CD4-positive, CD25-positive, alpha-beta regulatory T cell (primary cell): ENCODE results near the gene IGSF6. TPM values are rescaled to one million over a fixed set of nuclear protein-coding genes. Genes with fewer than 3 reads are reported as not detected.

Experiments
- ATAC-seq, 2 donors: fragments of 150-1000 bp; cut with Tn5 transposase; one replicate each; pipeline ENCODE4 v1.10.0; 2021; ENCODE audit warnings: low read depth in 2 of 2, moderate number of reproducible peaks in 2 of 2, moderate library complexity in 1 of 2
- DNase-seq, 3 donors: peaks; one replicate each; pipeline versions ENCODE4 v3.0.0 to v3.0.0-alpha.2; 2012 to 2022; ENCODE audit warnings: mixed read lengths in 1 of 3
- H3K27ac ChIP-seq: one replicate; pipeline ENCODE4 v1.7.0; 2013; ENCODE audit warnings: mild to moderate bottlenecking, low read length; ENCODE audit not compliant: insufficient read depth, poor library complexity, severe bottlenecking
- H3K27me3 ChIP-seq: one replicate; pipeline ENCODE4 v1.7.0; 2013; ENCODE audit warnings: low read length; ENCODE audit not compliant: control insufficient read depth, insufficient read depth
- H3K36me3 ChIP-seq: one replicate; pipeline ENCODE4 v1.7.0; 2013; ENCODE audit warnings: mild to moderate bottlenecking, low read length, moderate library complexity; ENCODE audit not compliant: control insufficient read depth, insufficient read depth
- H3K4me1 ChIP-seq: 2 replicates; pipeline ENCODE4 v1.7.0; 2013; ENCODE audit warnings: mild to moderate bottlenecking, low read length; ENCODE audit not compliant: insufficient read depth, control insufficient read depth, poor library complexity, severe bottlenecking
- H3K4me3 ChIP-seq: one replicate; pipeline ENCODE4 v1.7.0; 2013; ENCODE audit warnings: low read depth, mild to moderate bottlenecking, low read length, moderate library complexity
- H3K9me3 ChIP-seq, 2 experiments: 1 replicate in 1 of 2; 2 replicates in 1 of 2; pipeline ENCODE4 v1.7.0; 2013; ENCODE audit warnings: low read length in 2 of 2, mild to moderate bottlenecking in 1 of 2, moderate library complexity in 1 of 2; ENCODE audit not compliant: control insufficient read depth in 2 of 2
- H3K27ac Mint-ChIP-seq, 3 donors: one replicate each; pipeline ENCODE4 v1.8.0; 2020 to 2022; ENCODE audit warnings: mild to moderate bottlenecking in 3 of 3, mixed read lengths in 3 of 3, moderate library complexity in 2 of 3
- H3K27me3 Mint-ChIP-seq: one replicate; pipeline ENCODE4 v1.8.0; 2022; ENCODE audit warnings: mild to moderate bottlenecking, mixed read lengths
- H3K36me3 Mint-ChIP-seq: one replicate; pipeline ENCODE4 v1.8.0; 2020; ENCODE audit warnings: mixed read lengths
- H3K4me1 Mint-ChIP-seq, 4 donors: one replicate each; pipeline ENCODE4 v1.8.0; 2020 to 2022; ENCODE audit warnings: mixed read lengths in 4 of 4, mild to moderate bottlenecking in 1 of 4
- H3K4me3 Mint-ChIP-seq, 4 donors: one replicate each; pipeline ENCODE4 v1.8.0; 2020 to 2022; ENCODE audit warnings: mild to moderate bottlenecking in 4 of 4, mixed read lengths in 4 of 4, moderate library complexity in 3 of 4
- H3K9me3 Mint-ChIP-seq, 7 donors: one replicate each; pipeline ENCODE4 v1.8.0; 2020 to 2022; ENCODE audit warnings: mixed read lengths in 7 of 7, mild to moderate bottlenecking in 3 of 7, moderate library complexity in 2 of 7
- polyA plus RNA-seq, 4 donors: library from polyadenylated mRNA; unstranded; fragments of 300-500 nt; fragmentation: Illumina TruSeq; gene quantifications; one replicate each; pipeline ENCODE4 v1.2.3, GENCODE V29; 2021
- total RNA-seq: library from RNA; stranded (reverse); gene quantifications from one replicate; pipeline ENCODE4 v1.2.3, GENCODE V29; 2022

Gene IGSF6
- total and polyA plus RNA-seq, 5 donors from 2014 or later, result 0.13 to 1.1 (median 0.20) TPM

DNA sequence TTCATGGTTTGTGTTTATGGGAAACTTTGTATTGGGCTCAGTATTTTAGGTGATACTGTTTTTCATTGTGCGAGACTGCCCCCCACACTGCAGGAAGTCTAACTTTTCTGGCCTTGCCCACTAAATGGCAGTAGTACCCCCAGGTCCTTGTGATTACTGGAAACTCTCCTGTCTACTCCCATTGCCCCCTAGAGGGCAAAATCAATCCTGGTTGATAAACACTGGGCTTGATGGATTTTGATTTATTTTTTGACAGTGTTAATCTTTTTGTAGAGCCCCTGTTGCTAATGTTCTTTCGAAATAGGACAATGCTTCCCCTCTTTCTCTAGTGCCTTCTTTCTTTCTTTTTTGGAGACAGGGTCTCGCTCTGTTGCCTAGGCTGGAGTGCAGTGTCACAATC lies 37.5 kb downstream of the IGSF6 start:
- Mint-ChIP-seq H3K4me3 (no peak overlapping the region), H3K36me3 (peaks cover 17% of the 10 kb centered on the region), H3K27me3 (no peaks in the 10 kb centered on the region), H3K9me3 (no peaks in the 10 kb centered on the region), H3K4me1 (peaks cover 24 to 77% (median 63%) of the 10 kb centered on the region in 4 donors), H3K27ac (peak overlapping the region in 2 of 3 donors; percentile 14 to 65)
- Histone ChIP-seq H3K4me1 (peaks cover 20% of the 10 kb centered on the region), H3K27ac (no peak overlapping the region), H3K36me3 (peaks cover 32% of the 10 kb centered on the region), H3K9me3 (no peaks in the 10 kb centered on the region), H3K4me3 (no peak overlapping the region), H3K27me3 (no peaks in the 10 kb centered on the region)
- DNase-seq (no peak), ATAC-seq (no peak)

DNA sequence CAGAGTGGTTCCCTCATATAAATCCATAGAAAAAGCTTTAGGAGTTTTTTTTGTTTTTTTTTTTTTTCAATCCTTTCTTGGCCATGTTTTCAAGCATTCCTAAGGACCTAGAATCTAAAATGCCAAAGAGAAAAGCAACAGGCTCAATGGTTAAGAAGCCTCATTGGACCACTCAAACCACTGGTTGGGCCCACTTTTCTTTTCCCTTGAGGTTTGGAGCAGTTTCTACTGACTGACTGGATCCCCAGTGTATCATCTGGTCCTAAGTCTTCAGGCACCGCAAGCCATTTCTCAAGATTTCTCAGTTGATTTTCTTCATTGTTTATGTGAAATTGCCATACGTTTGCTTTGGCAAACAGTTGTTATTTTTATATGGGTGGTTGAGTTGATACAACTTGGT lies 38.6 kb downstream of the IGSF6 start:
- no peaks in the 10 kb centered on the region for H3K27me3 ChIP-seq
- Mint-ChIP-seq H3K36me3 (peaks cover 14% of the 10 kb centered on the region), H3K27ac (no peak overlapping the region), H3K4me3 (peak overlapping the region in 1 of 4 donors; percentile 27), H3K4me1 (peaks cover 32 to 85% (median 67%) of the 10 kb centered on the region in 4 donors), H3K27me3 (no peaks in the 10 kb centered on the region), H3K9me3 (no peaks in the 10 kb centered on the region)
- H3K36me3 ChIP-seq, result peaks cover 23% of the 10 kb centered on the region
- no peaks in the 10 kb centered on the region for H3K9me3 ChIP-seq
- ATAC-seq, result no peak
- H3K4me1 ChIP-seq, result peaks cover 31% of the 10 kb centered on the region
- DNase-seq, result no peak
- H3K27ac ChIP-seq, result no peak overlapping the region
- H3K4me3 ChIP-seq, result no peak overlapping the region

DNA sequence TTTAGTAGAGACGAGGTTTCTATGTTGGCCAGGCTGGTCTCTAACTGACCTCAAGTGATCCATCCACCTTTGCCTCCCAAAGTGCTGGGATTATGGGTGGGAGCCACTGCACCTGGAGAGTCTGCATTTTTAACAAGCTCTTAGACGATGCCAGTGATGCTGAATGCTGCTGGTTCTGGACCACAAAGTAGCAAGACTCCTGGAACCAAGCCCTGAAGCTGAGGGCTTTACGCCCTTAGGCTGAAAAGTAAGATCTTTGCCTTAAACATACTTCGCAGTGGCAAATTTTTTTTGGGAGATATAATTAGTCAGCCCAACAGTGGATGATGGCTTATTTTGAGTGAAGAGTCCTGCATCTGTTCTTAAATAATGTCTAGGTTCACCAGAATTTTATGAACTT lies 39.0 kb downstream of the IGSF6 start:
- H3K4me1 ChIP-seq, result peaks cover 36% of the 10 kb centered on the region
- Mint-ChIP-seq H3K9me3 (no peaks in the 10 kb centered on the region), H3K4me1 (peaks cover 32 to 87% (median 71%) of the 10 kb centered on the region in 4 donors), H3K4me3 (peak overlapping the region in 1 of 4 donors; percentile 42), H3K27me3 (no peaks in the 10 kb centered on the region), H3K36me3 (peaks cover 12% of the 10 kb centered on the region), H3K27ac (no peak overlapping the region)
- no peaks in the 10 kb centered on the region for H3K27me3 ChIP-seq
- no peak overlapping the region for H3K27ac ChIP-seq
- no peaks in the 10 kb centered on the region for H3K9me3 ChIP-seq
- peaks cover 21% of the 10 kb centered on the region for H3K36me3 ChIP-seq
- DNase-seq, result no peak
- H3K4me3 ChIP-seq, result no peak overlapping the region
- ATAC-seq, result no peak

DNA sequence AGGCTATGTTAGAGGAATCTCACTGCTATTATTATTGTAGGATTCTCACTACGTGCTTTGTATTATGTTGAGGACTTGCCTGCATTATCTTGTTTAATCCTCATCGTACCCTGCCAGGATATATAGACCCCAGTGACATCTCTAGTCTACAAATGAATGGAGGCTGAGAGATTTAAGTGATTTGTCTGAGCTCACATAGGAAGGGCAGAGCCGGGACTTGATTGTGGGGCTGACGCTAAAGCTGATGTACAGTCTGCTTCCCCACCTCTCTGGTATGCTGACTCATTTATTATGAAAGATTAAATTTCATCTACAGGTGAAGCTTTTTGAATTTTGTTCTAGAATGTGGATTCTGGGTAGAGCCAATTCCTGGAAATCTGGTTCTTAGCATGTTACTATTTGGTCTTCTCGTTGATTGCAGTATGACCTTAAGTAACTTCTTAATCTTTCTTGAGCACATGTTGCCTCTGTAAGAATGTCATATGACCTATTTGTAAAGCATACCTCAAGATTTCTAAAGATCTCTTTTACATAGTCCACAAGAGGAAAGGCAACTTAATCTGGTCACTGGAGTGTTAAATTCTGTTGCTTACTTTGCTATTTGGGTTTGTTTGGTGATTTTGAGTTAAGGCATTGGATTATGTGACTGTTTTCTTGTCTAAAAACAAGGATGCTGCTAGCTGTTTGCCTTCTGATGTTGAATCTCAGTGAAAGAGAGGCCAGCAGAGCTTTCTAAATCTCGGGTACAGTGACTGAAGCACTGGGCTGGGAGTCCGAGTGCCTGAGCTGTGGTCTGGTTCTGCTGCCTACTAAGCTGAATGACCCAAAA lies 40.6 kb downstream of the IGSF6 start:
- peak in 1 of 3 donors; percentile 93 for DNase-seq
- Mint-ChIP-seq H3K27me3 (no peaks in the 10 kb centered on the region), H3K9me3 (no peaks in the 10 kb centered on the region), H3K27ac (peak overlapping the region; percentile 63 to 85 (median 66)), H3K36me3 (peaks cover 3% of the 10 kb centered on the region), H3K4me3 (peak overlapping the region; percentile 52 to 70 (median 56)), H3K4me1 (peaks cover 32 to 88% (median 78%) of the 10 kb centered on the region in 4 donors)
- H3K27me3 ChIP-seq, result no peaks in the 10 kb centered on the region
- peaks cover 12% of the 10 kb centered on the region for H3K36me3 ChIP-seq
- H3K9me3 ChIP-seq, result no peaks in the 10 kb centered on the region
- peak overlapping the region; percentile 15 for H3K27ac ChIP-seq
- H3K4me1 ChIP-seq, result peaks cover 43% of the 10 kb centered on the region
- peak; percentile 91 to 93 for ATAC-seq
- H3K4me3 ChIP-seq, result peak overlapping the region; percentile 49

DNA sequence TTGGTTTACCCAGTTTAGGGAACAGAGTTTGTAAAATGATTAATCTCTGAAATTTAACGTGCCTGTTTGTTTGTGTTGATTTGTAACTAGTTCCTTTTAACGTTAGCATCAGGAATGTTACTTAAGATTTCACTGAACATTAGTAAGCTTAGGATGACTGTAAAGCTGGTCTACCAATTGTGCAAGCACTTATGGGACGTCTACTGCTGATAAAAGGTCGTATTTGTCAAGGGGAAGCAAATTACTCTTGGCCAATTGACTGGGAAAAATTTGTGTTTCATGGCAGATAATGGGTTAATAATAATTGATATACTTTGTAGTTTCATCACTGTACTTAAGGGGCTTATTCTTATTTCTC lies 41.2 kb downstream of the IGSF6 start:
- no peaks in the 10 kb centered on the region for H3K9me3 ChIP-seq
- H3K4me1 Mint-ChIP-seq, result peaks cover 32 to 87% (median 77%) of the 10 kb centered on the region in 4 donors
- peaks cover 12% of the 10 kb centered on the region for H3K36me3 ChIP-seq
- peaks cover 3% of the 10 kb centered on the region for H3K36me3 Mint-ChIP-seq
- peak overlapping the region; percentile 49 for H3K4me3 ChIP-seq
- H3K27ac ChIP-seq, result peak overlapping the region; percentile 15
- no peaks in the 10 kb centered on the region for H3K27me3 Mint-ChIP-seq
- peak overlapping the region in 3 of 4 donors; percentile 52 to 70 (median 54) for H3K4me3 Mint-ChIP-seq
- peaks cover 46% of the 10 kb centered on the region for H3K4me1 ChIP-seq
- peak overlapping the region; percentile 28 to 66 (median 63) for H3K27ac Mint-ChIP-seq
- ATAC-seq (no peak), DNase-seq (no peak)
- H3K27me3 ChIP-seq, result no peaks in the 10 kb centered on the region
- no peaks in the 10 kb centered on the region for H3K9me3 Mint-ChIP-seq

DNA sequence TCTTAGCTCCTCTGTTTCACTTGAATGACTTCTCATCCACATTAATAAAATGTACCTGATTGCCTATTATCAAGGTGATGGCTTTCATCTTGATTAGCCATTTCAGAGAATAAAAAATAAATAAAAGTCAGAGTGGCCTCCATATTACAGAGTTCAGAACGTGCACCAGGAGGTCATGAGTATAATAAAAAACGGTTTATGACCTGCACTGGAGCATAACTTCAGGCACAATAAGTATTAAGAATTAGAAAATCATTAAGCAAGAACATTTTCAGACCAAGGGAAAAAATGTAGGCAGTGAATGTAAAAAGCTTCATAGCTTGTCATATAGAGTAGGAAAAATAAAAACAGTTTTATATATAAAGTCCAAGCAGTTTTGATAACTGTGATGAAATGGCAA lies 41.6 kb downstream of the IGSF6 start:
- peaks cover 46% of the 10 kb centered on the region for H3K4me1 ChIP-seq
- DNase-seq, result no peak
- Mint-ChIP-seq H3K36me3 (peaks cover 3% of the 10 kb centered on the region), H3K9me3 (no peaks in the 10 kb centered on the region), H3K4me3 (no peak overlapping the region), H3K4me1 (peaks cover 32 to 85% (median 73%) of the 10 kb centered on the region in 4 donors), H3K27ac (peak overlapping the region in 2 of 3 donors; percentile 66 to 74), H3K27me3 (no peaks in the 10 kb centered on the region)
- H3K27ac ChIP-seq, result no peak overlapping the region
- no peaks in the 10 kb centered on the region for H3K27me3 ChIP-seq
- H3K36me3 ChIP-seq, result peaks cover 12% of the 10 kb centered on the region
- H3K4me3 ChIP-seq, result no peak overlapping the region
- H3K9me3 ChIP-seq, result no peaks in the 10 kb centered on the region
- ATAC-seq, result no peak

DNA sequence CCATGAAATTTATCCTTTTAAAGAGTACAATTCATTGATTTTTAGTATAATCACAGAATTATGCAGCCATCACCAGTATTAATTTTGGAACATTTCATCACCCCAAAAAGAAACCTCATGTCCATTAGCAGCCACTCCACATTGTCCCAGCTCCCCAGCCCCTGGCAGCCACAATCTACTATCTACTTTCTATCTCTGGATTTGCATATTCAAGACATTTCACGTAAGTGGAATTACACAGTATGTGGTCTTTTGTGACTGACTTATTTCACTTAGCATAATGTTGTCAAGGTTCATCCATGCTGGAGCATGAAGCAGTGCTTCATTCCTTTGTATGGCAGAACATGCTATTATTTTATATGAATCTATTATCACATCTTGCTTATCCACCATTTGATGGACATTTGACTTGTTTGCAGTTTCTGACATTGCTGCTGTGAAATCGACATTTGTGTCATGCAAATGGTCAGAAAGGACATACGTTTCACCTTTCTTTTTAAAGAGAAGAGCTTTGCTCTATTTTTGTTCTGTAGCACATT lies 42.3 kb downstream of the IGSF6 start:
- ATAC-seq, result no peak
- Histone ChIP-seq H3K4me3 (no peak overlapping the region), H3K4me1 (peaks cover 46% of the 10 kb centered on the region), H3K36me3 (peaks cover 12% of the 10 kb centered on the region), H3K9me3 (no peaks in the 10 kb centered on the region), H3K27ac (no peak overlapping the region), H3K27me3 (no peaks in the 10 kb centered on the region)
- Mint-ChIP-seq H3K4me1 (peaks cover 32 to 84% (median 71%) of the 10 kb centered on the region in 4 donors), H3K9me3 (no peaks in the 10 kb centered on the region), H3K36me3 (peaks cover 3% of the 10 kb centered on the region), H3K4me3 (peak overlapping the region in 2 of 4 donors; percentile 2 to 17), H3K27ac (no peak overlapping the region), H3K27me3 (no peaks in the 10 kb centered on the region)
- DNase-seq, result no peak
